ENCODE data around the gene GPSM1. TPM values are rescaled to one million over a fixed set of nuclear protein-coding genes. Genes with fewer than 3 reads are reported as not detected.

GPSM1 gene
- total RNA-seq, 1 donor from 2014 or later, result 82.2 TPM

DNA sequence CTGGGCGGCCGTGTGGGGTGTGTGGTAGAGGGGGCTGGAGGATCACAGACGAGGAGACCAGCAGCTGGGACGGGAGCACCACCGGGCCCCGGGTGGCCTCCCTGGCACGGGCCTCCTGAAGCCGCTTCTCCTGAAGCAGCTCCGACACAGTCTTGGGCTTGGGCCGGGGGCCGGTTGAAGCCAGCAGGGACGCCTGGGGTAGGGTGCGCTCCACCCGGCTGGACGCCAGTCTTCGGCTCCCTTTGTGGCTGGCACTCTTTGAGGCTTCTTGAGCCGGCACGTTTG lies 51.6 kb downstream of the GPSM1 start:
- no peak overlapping the region for H3K27ac Mint-ChIP-seq
- no peaks in the 10 kb centered on the region for H3K36me3 Mint-ChIP-seq (ENCODE audit: insufficient read depth)
- TF ChIP-seq, protein P1, sequence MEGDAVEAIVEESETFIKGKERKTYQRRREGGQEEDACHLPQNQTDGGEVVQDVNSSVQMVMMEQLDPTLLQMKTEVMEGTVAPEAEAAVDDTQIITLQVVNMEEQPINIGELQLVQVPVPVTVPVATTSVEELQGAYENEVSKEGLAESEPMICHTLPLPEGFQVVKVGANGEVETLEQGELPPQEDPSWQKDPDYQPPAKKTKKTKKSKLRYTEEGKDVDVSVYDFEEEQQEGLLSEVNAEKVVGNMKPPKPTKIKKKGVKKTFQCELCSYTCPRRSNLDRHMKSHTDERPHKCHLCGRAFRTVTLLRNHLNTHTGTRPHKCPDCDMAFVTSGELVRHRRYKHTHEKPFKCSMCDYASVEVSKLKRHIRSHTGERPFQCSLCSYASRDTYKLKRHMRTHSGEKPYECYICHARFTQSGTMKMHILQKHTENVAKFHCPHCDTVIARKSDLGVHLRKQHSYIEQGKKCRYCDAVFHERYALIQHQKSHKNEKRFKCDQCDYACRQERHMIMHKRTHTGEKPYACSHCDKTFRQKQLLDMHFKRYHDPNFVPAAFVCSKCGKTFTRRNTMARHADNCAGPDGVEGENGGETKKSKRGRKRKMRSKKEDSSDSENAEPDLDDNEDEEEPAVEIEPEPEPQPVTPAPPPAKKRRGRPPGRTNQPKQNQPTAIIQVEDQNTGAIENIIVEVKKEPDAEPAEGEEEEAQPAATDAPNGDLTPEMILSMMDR (IDR thresholded peaks at IDR 0.05; ENCODE audit: unreplicated experiment), result no peak
- H3K9me3 Mint-ChIP-seq (ENCODE audit: low read depth), result no peaks in the 10 kb centered on the region
- H3K27me3 Mint-ChIP-seq, result no peaks in the 10 kb centered on the region
- H3K4me3 Mint-ChIP-seq (ENCODE audit: low read depth), result no peak overlapping the region
- H3K4me1 Mint-ChIP-seq (ENCODE audit: low read depth), result no peaks in the 10 kb centered on the region
- DNase-seq (ENCODE audit: low spot score, unreplicated experiment), result no peak

DNA sequence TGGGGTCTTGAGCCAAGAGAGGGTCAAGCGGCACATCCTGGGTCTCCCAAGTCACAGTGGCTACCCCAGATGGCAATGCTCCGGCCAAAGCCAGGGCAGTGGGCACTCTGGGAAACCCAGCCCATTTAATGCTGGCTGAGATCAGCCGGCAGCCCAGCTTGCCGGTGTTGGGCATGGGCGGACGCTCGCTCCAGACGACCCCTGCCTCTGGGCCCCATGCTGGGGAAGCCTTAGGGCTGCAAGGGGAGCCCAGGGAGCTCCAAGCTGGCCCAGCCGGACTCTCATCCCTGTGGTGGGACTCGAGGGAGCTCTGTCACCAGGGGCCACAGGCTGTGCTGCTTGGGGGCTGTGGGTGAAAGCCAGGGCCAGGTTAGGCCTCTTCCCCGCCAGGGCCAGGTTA lies 52.1 kb downstream of the GPSM1 start:
- Mint-ChIP-seq H3K36me3 (ENCODE audit: insufficient read depth) (no peaks in the 10 kb centered on the region), H3K27me3 (no peaks in the 10 kb centered on the region), H3K4me3 (ENCODE audit: low read depth) (no peak overlapping the region), H3K4me1 (ENCODE audit: low read depth) (no peaks in the 10 kb centered on the region), H3K27ac (no peak overlapping the region), H3K9me3 (ENCODE audit: low read depth) (no peaks in the 10 kb centered on the region)
- TF ChIP-seq, protein P1 (IDR thresholded peaks at IDR 0.05; ENCODE audit: unreplicated experiment), result no peak
- no peak for DNase-seq (ENCODE audit: low spot score, unreplicated experiment)

DNA sequence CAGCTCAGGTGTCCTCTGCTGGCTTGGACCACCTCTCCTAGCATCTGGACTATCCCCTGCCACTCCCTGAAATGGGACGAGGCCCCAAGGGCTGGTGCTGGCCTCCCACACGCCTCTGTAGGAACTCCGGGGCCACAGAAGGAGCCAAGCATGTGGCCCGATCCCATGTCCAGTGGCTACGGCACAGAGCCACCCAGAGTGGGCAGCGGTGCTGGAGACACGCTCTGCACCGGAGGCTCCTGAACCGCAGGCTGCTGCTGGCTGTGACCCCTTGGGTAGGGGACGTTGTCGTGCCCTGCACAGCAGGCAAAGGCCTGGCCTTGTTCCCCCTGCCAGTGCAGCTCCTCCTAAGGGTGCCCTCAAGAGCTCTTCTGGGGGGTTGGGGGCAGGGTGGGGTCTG lies 52.6 kb downstream of the GPSM1 start:
- H3K9me3 Mint-ChIP-seq (ENCODE audit: low read depth), result no peaks in the 10 kb centered on the region
- no peaks in the 10 kb centered on the region for H3K4me1 Mint-ChIP-seq (ENCODE audit: low read depth)
- H3K4me3 Mint-ChIP-seq (ENCODE audit: low read depth), result no peak overlapping the region
- peaks cover 3% of the 10 kb centered on the region for H3K36me3 Mint-ChIP-seq (ENCODE audit: insufficient read depth)
- no peak for DNase-seq (ENCODE audit: low spot score, unreplicated experiment)
- TF ChIP-seq, protein P1 (IDR thresholded peaks at IDR 0.05; ENCODE audit: unreplicated experiment), result no peak
- no peaks in the 10 kb centered on the region for H3K27me3 Mint-ChIP-seq
- H3K27ac Mint-ChIP-seq, result no peak overlapping the region

DNA sequence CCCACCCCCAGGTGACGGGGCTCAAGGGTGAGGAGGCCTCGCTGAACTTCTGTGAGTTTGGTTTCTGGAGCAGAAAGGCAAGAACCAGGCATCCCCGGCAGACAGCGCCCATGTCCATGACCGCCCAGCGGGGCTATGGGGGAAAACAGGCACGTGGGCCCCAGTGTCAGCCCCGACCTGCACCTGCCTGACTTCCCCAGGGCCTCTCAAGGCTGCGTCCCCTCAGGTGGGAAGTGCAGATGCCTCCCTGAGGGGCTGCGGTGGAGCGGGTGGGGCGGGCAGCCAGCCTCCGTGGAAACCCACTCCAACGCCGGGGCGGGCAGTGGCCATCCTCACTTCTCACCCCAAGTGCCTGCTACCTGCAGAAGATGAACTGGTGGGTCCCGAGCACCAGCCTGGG lies 53.0 kb downstream of the GPSM1 start:
- Mint-ChIP-seq H3K27me3 (no peaks in the 10 kb centered on the region), H3K9me3 (ENCODE audit: low read depth) (no peaks in the 10 kb centered on the region), H3K4me3 (ENCODE audit: low read depth) (no peak overlapping the region), H3K4me1 (ENCODE audit: low read depth) (no peaks in the 10 kb centered on the region), H3K36me3 (ENCODE audit: insufficient read depth) (peaks cover 5% of the 10 kb centered on the region), H3K27ac (no peak overlapping the region)
- TF ChIP-seq, protein P1 (IDR thresholded peaks at IDR 0.05; ENCODE audit: unreplicated experiment), result no peak
- no peak for DNase-seq (ENCODE audit: low spot score, unreplicated experiment)

DNA sequence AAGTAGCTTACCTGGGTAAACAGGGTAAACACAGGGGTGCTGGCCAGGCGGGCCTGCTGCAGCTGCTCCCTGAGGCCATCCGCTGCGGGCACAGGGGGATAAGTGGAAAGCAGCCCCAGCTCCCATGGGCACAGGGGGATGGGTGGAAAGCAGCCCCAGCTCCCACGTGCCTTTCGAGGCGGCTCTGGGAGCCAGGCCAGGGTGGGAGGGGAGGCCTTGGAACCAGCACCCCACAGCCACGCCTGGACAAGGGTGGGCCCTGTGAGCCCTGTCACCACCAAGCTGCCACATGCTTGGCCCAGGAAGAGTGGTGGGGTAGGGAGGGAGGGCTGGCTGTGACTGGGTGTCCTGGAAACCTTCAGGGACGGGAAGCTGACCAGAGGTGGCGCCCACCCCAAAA lies 54.0 kb downstream of the GPSM1 start:
- no peak for DNase-seq (ENCODE audit: low spot score, unreplicated experiment)
- Mint-ChIP-seq H3K4me1 (ENCODE audit: low read depth) (no peaks in the 10 kb centered on the region), H3K9me3 (ENCODE audit: low read depth) (no peaks in the 10 kb centered on the region), H3K4me3 (ENCODE audit: low read depth) (no peak overlapping the region), H3K27me3 (no peaks in the 10 kb centered on the region), H3K27ac (no peak overlapping the region), H3K36me3 (ENCODE audit: insufficient read depth) (peaks cover 11% of the 10 kb centered on the region)
- TF ChIP-seq, protein P1 (IDR thresholded peaks at IDR 0.05; ENCODE audit: unreplicated experiment), result no peak

Measured in progenitor cell of endocrine pancreas (in vitro differentiated cells).